ENCODE data around the gene NOL3.
A peak's percentile ranks its signal among the peaks of the same experiment; 100 is the strongest.

NOL3 gene

GRCh38 chr16:67177743-67178699 is 7.7 kb downstream of the NOL3 start:
- Histone ChIP-seq H3K4me2 (ENCODE audit: low read depth, low read length) (peak overlapping the region; percentile 61; the same call in 1 of the 2 replicates), H3K9me2 (replicated peaks; ENCODE audit: insufficient read depth, low read length) (no peaks in the 10 kb centered on the region), H3K27ac (ENCODE audit: low read length) (peak overlapping the region; percentile 41; the same call in 1 of the 2 replicates), H3K79me2 (ENCODE audit: low read length) (peaks cover 13% of the 10 kb centered on the region), H3K36me3 (replicated peaks; ENCODE audit: insufficient read depth, low read length) (no peaks in the 10 kb centered on the region), H3F3A (ENCODE audit: insufficient read depth, low read length) (peaks cover 32% of the 10 kb centered on the region), H4K20me1 (ENCODE audit: insufficient read depth, low read length) (no peaks in the 10 kb centered on the region), H3K9ac (ENCODE audit: low read length) (peak overlapping the region; percentile 28; the same call in 1 of the 2 replicates), H3K4me1 (ENCODE audit: low read length) (peaks cover 24% of the 10 kb centered on the region), H3K27me3 (replicated peaks; ENCODE audit: insufficient read depth, low read length) (no peaks in the 10 kb centered on the region), H3K9me3 (replicated peaks; ENCODE audit: insufficient read depth, low read length) (no peaks in the 10 kb centered on the region), H2AFZ (ENCODE audit: low read length) (peak overlapping the region; percentile 57), H3K4me3 (ENCODE audit: low read length) (peak overlapping the region; percentile 60)
- peak; percentile 82 for DNase-seq
- TF ChIP-seq CTCF (IDR thresholded peaks at IDR 0.05; ENCODE audit: low read length) (no peak), EZH2phosphoT487 (IDR thresholded peaks at IDR 0.05; ENCODE audit: low read length) (no peak), EZH2 (optimal IDR thresholded peaks at IDR 0.05; ENCODE audit: low read depth, low read length) (no peak)

- no peaks in the 10 kb centered on the region for H3K36me3 ChIP-seq (replicated peaks; ENCODE audit: insufficient read depth, low read length)
- peaks cover 28% of the 10 kb centered on the region for H3F3A ChIP-seq (ENCODE audit: insufficient read depth, low read length)
- H3K9me3 ChIP-seq (replicated peaks; ENCODE audit: insufficient read depth, low read length): no peaks in the 10 kb centered on the region
- DNase-seq: peak; percentile 7
- H3K4me3 ChIP-seq (ENCODE audit: low read length): no peak overlapping the region
- H2AFZ ChIP-seq (ENCODE audit: low read length): no peak overlapping the region
- no peak overlapping the region for H3K9ac ChIP-seq (ENCODE audit: low read length)
- H3K4me2 ChIP-seq (ENCODE audit: low read depth, low read length): no peak overlapping the region
- TF ChIP-seq EZH2phosphoT487 (IDR thresholded peaks at IDR 0.05; ENCODE audit: low read length): no peak
- TF ChIP-seq CTCF (IDR thresholded peaks at IDR 0.05; ENCODE audit: low read length): peak; percentile 10
- no peak overlapping the region for H3K27ac ChIP-seq (ENCODE audit: low read length)
- peaks cover 17% of the 10 kb centered on the region for H3K79me2 ChIP-seq (ENCODE audit: low read length)
- H3K9me2 ChIP-seq (replicated peaks; ENCODE audit: insufficient read depth, low read length): no peaks in the 10 kb centered on the region
- H3K27me3 ChIP-seq (replicated peaks; ENCODE audit: insufficient read depth, low read length): no peaks in the 10 kb centered on the region
- H3K4me1 ChIP-seq (ENCODE audit: low read length): peaks cover 21% of the 10 kb centered on the region
- no peaks in the 10 kb centered on the region for H4K20me1 ChIP-seq (ENCODE audit: insufficient read depth, low read length)
Observed at GRCh38 chr16:67179421-67180080, 9.2 kb downstream of the NOL3 start.

- H3K79me2 ChIP-seq (ENCODE audit: low read length): peaks cover 17% of the 10 kb centered on the region
- H3K9me3 ChIP-seq (replicated peaks; ENCODE audit: insufficient read depth, low read length): no peaks in the 10 kb centered on the region
- H2AFZ ChIP-seq (ENCODE audit: low read length): no peak overlapping the region
- H3K9ac ChIP-seq (ENCODE audit: low read length): no peak overlapping the region
- H4K20me1 ChIP-seq (ENCODE audit: insufficient read depth, low read length): no peaks in the 10 kb centered on the region
- H3K9me2 ChIP-seq (replicated peaks; ENCODE audit: insufficient read depth, low read length): no peaks in the 10 kb centered on the region
- no peak overlapping the region for H3K27ac ChIP-seq (ENCODE audit: low read length)
- no peak for DNase-seq
- H3K36me3 ChIP-seq (replicated peaks; ENCODE audit: insufficient read depth, low read length): no peaks in the 10 kb centered on the region
- H3K4me2 ChIP-seq (ENCODE audit: low read depth, low read length): no peak overlapping the region
- H3K4me3 ChIP-seq (ENCODE audit: low read length): no peak overlapping the region
- H3F3A ChIP-seq (ENCODE audit: insufficient read depth, low read length): peaks cover 26% of the 10 kb centered on the region
- H3K27me3 ChIP-seq (replicated peaks; ENCODE audit: insufficient read depth, low read length): no peaks in the 10 kb centered on the region
- H3K4me1 ChIP-seq (ENCODE audit: low read length): peaks cover 27% of the 10 kb centered on the region
- TF ChIP-seq EZH2 (optimal IDR thresholded peaks at IDR 0.05; ENCODE audit: low read depth, low read length) (no peak), EZH2phosphoT487 (IDR thresholded peaks at IDR 0.05; ENCODE audit: low read length) (no peak), CTCF (IDR thresholded peaks at IDR 0.05; ENCODE audit: low read length) (no peak)
Observed at GRCh38 chr16:67180166-67180565, 9.8 kb downstream of the NOL3 start.
